SU-DHL-6 (cell line): Measurements from ENCODE around the gene NOM1.
"Not testable (repeated sequence)": the region's sequence is repeated elsewhere in the genome, so short reads cannot be mapped to it uniquely, and the experiment has no call there.

Source experiments
- H2AFZ ChIP-seq: fragments of 200-600 bp; sonication (generic); 2 replicates; pipeline ENCODE4 v1.6.1; 2014; ENCODE audit warnings: low read depth, mild to moderate bottlenecking, moderate library complexity, mixed read lengths, antibody characterized with exemption, low read length; ENCODE audit not compliant: severe bottlenecking
- H3F3A ChIP-seq: fragments of 200-600 bp; shearing (Covaris generic); 2 replicates; pipeline ENCODE4 v1.6.0; 2016; ENCODE audit warnings: antibody characterized with exemption, mild to moderate bottlenecking; ENCODE audit not compliant: insufficient read depth
- H3K27ac ChIP-seq: fragments of 200-600 bp; sonication (generic); 2 replicates; pipeline ENCODE4 v1.5.1; 2016; ENCODE audit warnings: low read depth, mild to moderate bottlenecking, low read length, moderate library complexity, mixed read lengths
- H3K27me3 ChIP-seq: fragments of 200-600 bp; sonication (generic), shearing (Covaris generic); 2 replicates; pipeline ENCODE4 v1.6.0; 2014; ENCODE audit warnings: mild to moderate bottlenecking, low read length
- H3K36me3 ChIP-seq: fragments of 200-600 bp; sonication (generic); 2 replicates; pipeline ENCODE4 v1.6.1; 2014; ENCODE audit warnings: mild to moderate bottlenecking, low read length, mixed read lengths
- H3K4me2 ChIP-seq: fragments of 300-600, 200-600 bp; shearing (Covaris generic), sonication (generic); 2 replicates; pipeline ENCODE4 v1.6.0; 2014; ENCODE audit warnings: low read length, low read depth, mild to moderate bottlenecking; ENCODE audit not compliant: poor library complexity, severe bottlenecking
- H3K4me3 ChIP-seq: fragments of 200-600 bp; sonication (generic); 2 replicates; pipeline ENCODE4 v1.5.1; 2014; ENCODE audit warnings: antibody characterized with exemption, low read length, mild to moderate bottlenecking, mixed read lengths; ENCODE audit not compliant: insufficient read depth, poor library complexity, severe bottlenecking
- H3K79me2 ChIP-seq: fragments of 200-600 bp; sonication (generic); 2 replicates; pipeline ENCODE4 v1.6.1; 2014; ENCODE audit warnings: mild to moderate bottlenecking, low read length, moderate library complexity; ENCODE audit not compliant: insufficient read depth
- H3K9ac ChIP-seq: fragments of 200-600 bp; sonication (generic); 2 replicates; pipeline ENCODE4 v1.7.0; 2014; ENCODE audit warnings: mild to moderate bottlenecking, low read length
- H3K9me2 ChIP-seq: fragments of 200-600 bp; sonication (generic); replicated peaks from 2 replicates; pipeline ENCODE4 v1.6.1; 2014; ENCODE audit warnings: low read length; ENCODE audit not compliant: insufficient read depth
- H3K9me3 ChIP-seq: fragments of 200-600 bp; sonication (generic); 2 replicates; pipeline ENCODE4 v1.6.1; 2014; ENCODE audit warnings: low read length, mixed read lengths; ENCODE audit not compliant: insufficient read depth
- H4K20me1 ChIP-seq: fragments of 200-600 bp; sonication (generic); 2 replicates; pipeline ENCODE4 v1.6.1; 2014; ENCODE audit warnings: low read depth, mild to moderate bottlenecking, antibody characterized with exemption, low read length, moderate library complexity, mixed read lengths
- EZH2phosphoT487 ChIP-seq: fragments of 200-600 bp; sonication (generic), shearing (Covaris generic); conservative IDR thresholded peaks from 2 replicates; pipeline ENCODE4 v1.6.1; 2018; ENCODE audit warnings: mild to moderate bottlenecking, antibody characterized with exemption, low read length, moderate library complexity, mixed read lengths
- TF ChIP-seq, protein P1 (sequence below): fragments of 200-600 bp; sonication (generic); IDR thresholded peaks from one replicate; pipeline ENCODE4 v1.5.1; 2017; ENCODE audit warnings: antibody characterized with exemption, mild to moderate bottlenecking, low read length, moderate library complexity; ENCODE audit not compliant: insufficient read depth, poor library complexity, severe bottlenecking

Gene NOM1, protein sequence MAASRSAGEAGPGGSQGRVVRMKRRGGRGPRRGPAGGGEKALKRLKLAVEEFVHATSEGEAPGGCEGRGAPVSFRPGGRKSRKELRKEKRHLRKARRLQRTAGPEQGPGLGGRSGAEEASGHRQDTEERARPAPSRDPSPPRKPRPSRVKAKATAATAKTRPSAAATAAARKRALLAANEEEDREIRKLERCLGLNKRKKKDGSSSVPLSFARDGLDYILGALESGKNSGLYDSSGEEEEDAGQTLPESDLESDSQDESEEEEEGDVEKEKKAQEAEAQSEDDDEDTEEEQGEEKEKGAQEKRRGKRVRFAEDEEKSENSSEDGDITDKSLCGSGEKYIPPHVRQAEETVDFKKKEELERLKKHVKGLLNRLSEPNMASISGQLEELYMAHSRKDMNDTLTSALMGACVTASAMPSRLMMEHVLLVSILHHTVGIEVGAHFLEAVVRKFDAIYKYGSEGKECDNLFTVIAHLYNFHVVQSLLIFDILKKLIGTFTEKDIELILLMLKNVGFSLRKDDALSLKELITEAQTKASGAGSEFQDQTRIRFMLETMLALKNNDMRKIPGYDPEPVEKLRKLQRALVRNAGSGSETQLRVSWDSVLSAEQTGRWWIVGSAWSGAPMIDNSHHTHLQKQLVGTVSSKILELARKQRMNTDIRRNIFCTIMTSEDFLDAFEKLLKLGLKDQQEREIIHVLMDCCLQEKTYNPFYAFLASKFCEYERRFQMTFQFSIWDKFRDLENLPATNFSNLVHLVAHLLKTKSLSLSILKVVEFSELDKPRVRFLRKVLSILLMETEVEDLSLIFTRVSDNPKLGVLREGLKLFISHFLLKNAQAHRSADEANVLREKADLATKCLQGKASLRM

DNA sequence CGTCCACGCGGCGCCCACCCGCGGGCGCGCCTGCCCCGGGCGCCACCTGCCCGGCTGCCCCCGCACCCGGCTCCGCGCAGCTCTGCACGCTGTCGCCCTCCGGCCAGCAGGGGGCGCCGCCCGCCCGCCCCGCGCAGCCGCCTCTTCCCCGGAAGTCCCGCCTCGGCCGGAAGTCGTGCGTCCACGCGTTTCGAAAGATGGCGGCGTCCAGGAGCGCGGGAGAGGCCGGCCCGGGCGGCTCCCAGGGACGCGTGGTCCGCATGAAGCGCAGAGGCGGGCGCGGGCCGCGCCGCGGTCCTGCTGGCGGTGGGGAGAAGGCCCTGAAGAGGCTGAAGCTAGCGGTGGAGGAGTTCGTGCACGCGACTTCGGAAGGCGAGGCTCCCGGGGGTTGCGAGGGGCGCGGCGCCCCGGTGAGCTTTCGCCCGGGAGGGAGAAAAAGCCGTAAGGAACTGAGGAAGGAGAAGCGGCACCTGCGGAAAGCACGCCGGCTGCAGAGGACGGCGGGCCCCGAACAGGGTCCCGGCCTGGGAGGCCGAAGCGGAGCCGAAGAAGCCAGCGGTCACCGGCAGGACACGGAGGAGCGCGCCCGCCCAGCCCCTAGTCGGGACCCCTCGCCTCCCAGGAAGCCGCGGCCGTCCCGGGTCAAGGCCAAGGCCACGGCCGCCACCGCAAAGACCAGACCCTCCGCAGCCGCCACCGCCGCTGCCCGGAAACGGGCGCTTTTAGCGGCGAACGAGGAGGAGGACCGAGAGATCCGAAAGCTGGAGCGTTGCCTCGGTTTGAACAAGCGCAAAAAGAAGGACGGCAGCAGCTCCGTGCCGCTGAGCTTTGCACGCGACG lies at the start of gene NOM1:
NOM1 (plus strand) TSS at position 172 of the 840 bp plus-strand sequence; CDS start at position 198, 26 bp downstream.
- H3K9me3 ChIP-seq = no peaks in the 10 kb centered on the region
- H3F3A ChIP-seq = peaks cover 4% of the 10 kb centered on the region; the same call in 1 of the 2 replicates
- H3K27ac ChIP-seq = peak within 1 kb of the TSS; percentile 5; the same call in 1 of the 2 replicates
- TF ChIP-seq, protein P1, sequence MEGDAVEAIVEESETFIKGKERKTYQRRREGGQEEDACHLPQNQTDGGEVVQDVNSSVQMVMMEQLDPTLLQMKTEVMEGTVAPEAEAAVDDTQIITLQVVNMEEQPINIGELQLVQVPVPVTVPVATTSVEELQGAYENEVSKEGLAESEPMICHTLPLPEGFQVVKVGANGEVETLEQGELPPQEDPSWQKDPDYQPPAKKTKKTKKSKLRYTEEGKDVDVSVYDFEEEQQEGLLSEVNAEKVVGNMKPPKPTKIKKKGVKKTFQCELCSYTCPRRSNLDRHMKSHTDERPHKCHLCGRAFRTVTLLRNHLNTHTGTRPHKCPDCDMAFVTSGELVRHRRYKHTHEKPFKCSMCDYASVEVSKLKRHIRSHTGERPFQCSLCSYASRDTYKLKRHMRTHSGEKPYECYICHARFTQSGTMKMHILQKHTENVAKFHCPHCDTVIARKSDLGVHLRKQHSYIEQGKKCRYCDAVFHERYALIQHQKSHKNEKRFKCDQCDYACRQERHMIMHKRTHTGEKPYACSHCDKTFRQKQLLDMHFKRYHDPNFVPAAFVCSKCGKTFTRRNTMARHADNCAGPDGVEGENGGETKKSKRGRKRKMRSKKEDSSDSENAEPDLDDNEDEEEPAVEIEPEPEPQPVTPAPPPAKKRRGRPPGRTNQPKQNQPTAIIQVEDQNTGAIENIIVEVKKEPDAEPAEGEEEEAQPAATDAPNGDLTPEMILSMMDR = peak; percentile 27
- TF ChIP-seq EZH2phosphoT487 = no peak
- peaks cover 16% of the 10 kb centered on the region for H3K36me3 ChIP-seq
- peak within 1 kb of the TSS; percentile 67 for H2AFZ ChIP-seq
- H3K4me2 ChIP-seq = peak within 1 kb of the TSS; percentile 82
- peaks cover 51% of the 10 kb centered on the region for H3K79me2 ChIP-seq
- peak within 1 kb of the TSS; percentile 66 for H3K4me3 ChIP-seq
- H3K27me3 ChIP-seq = no peaks in the 10 kb centered on the region
- peaks cover 6% of the 10 kb centered on the region; the same call in 1 of the 2 replicates for H4K20me1 ChIP-seq
- H3K9ac ChIP-seq = peak within 1 kb of the TSS; percentile 78
- no peaks in the 10 kb centered on the region for H3K9me2 ChIP-seq

DNA sequence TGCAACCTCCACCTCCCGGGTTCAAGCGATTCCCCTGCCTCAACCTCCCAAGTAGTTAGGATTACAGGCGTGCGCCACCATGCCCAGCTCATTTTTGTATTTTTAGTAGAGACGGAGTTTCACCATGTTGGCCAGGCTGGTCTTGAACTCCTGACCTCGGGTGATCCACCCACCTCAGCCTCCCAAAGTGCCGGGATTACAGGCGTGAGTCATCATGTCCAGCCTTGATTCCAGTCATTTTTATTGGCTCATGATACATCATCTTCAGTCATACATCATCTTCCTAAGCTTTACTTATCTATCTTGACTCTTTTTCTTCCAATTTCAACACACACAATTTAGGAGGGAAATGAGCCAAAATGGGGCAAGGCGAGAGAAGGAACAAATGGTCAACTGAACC lies 49.4 kb upstream of the NOM1 start:
- H3K27me3 ChIP-seq, H2AFZ ChIP-seq, H3K9me3 ChIP-seq, H3K36me3 ChIP-seq, H3K27ac ChIP-seq, H3K4me3 ChIP-seq, H4K20me1 ChIP-seq, H3F3A ChIP-seq, H3K79me2 ChIP-seq, H3K9me2 ChIP-seq, H3K9ac ChIP-seq, H3K4me2 ChIP-seq: not testable (repeated sequence)

DNA sequence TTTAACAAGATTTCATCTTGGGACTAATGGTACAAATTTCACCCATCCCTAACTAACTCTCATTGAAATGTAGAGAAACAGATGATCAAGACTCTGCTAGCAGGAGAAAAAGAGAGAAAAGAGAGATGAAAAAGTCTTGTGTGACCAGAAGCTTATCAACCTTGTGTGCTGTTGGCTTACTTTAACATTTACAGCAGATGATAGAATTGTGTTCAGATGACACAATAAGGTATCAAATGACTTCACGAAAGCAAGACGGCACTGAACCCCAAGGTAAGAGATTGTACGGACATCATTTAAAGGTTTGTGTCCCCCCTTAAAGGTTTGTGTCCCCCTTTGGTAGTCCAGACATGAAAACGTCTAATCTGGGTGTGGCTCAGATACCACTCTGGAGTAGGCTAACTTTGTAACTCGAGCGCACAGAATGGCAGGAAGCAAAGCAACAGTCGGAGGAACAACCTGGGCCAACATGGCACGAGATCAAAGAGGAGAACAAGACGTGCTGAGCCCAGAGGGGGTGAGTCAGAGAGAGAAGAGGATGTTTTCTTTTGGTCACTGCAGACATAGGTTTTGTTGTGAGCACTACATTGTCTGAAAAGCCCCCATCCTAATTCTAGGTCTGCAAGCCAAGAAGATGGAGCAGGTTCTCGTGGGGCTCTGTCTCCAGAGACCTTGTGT lies 46.1 kb upstream of the NOM1 start:
- Histone ChIP-seq H4K20me1 (no peaks in the 10 kb centered on the region), H3K9me2 (no peaks in the 10 kb centered on the region), H3K27ac (no peak overlapping the region), H3K36me3 (no peaks in the 10 kb centered on the region), H3K9me3 (no peaks in the 10 kb centered on the region), H3K4me2 (no peak overlapping the region), H3K27me3 (no peaks in the 10 kb centered on the region), H3K79me2 (no peaks in the 10 kb centered on the region), H3F3A (no peaks in the 10 kb centered on the region), H3K9ac (no peak overlapping the region), H3K4me3 (no peak overlapping the region), H2AFZ (no peak overlapping the region)
- no peak for TF ChIP-seq EZH2phosphoT487
- TF ChIP-seq, protein P1 = no peak
